Adipose tissue (tissue), 3 donors: Measurements from ENCODE around the gene SLC14A1. TPM values are rescaled to one million over a fixed set of nuclear protein-coding genes. Genes with fewer than 3 reads are reported as not detected.

ENCODE experiments used
- H3K27ac ChIP-seq: one replicate; pipeline ENCODE4 v1.5.1; 2013; ENCODE audit warnings: low read depth, low read length
- WGBS, 3 donors: extraction: QIAGEN DNeasy Blood & Tissue Kit; methylation state at CpG; one replicate each; pipeline ENCODE4 v1.1.7; 2013; 5-methylcytosine and 5-hydroxymethylcytosine counted together
- polyA plus RNA-seq, 3 donors: library from polyadenylated mRNA; stranded (reverse); fragments of 200-250 nt; gene quantifications; one replicate each; pipeline ENCODE4 v1.2.3, GENCODE V29; 2013
- donor health status: healthy with polysubstance abuse.
- donor health status: Bipolar disorder and iron deficiency.
- donor health status: healthy.

Gene SLC14A1
- polyA plus RNA-seq, result 1 to 10 TPM in 2 of 3 donors, under 1 TPM in 1; 0.40 to 2.7 (median 2.2) TPM

GRCh38 chr18:45723567-45724355, at the start of gene SLC14A1:
Gene SLC14A1, plus strand, starts transcription at chr18:45724181. Its CDS starts 6,140 bp downstream, at chr18:45730321.
- 35 to 55% (median 55%) methylated on average over 6 of the region's 6 CpGs for WGBS, 3 donors
- H3K27ac ChIP-seq, result no peak within 1 kb of the TSS

DNA sequence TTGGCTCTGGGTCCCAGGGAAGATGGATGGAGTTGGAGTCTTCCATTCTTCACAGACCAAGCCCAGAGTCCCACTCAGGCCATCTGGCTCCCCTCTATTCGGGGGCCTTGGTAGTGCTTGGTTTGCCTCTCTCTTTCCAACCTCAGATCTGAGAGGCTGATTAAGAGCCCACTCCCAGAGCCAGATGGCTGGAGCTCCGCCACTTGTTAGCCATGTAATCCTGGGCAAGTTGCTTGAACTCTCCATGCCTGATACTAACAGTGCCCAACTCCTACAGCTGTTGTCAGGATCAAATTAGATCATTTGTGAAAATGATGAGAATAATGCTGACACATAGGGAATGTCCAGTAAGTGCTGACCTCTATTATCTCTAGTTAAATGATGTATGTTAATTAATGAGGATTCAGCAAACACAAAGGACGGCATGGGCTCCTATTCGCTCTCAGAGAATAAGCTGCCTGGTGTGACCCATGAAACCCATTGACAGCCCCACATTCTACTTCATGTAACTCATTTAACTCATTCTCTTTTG, 46.6 kb upstream of the SLC14A1 start:
- WGBS, 3 donors, result 83 to 94% (median 87%) methylated on average over 4 of the region's 4 CpGs
- H3K27ac ChIP-seq, result no peak overlapping the region

GRCh38 chr18:45678441-45678840, 45.5 kb upstream of the SLC14A1 start:
- no peak overlapping the region for H3K27ac ChIP-seq
- WGBS, 3 donors, result 72 to 87% (median 82%) methylated on average over 4 of the region's 4 CpGs

DNA sequence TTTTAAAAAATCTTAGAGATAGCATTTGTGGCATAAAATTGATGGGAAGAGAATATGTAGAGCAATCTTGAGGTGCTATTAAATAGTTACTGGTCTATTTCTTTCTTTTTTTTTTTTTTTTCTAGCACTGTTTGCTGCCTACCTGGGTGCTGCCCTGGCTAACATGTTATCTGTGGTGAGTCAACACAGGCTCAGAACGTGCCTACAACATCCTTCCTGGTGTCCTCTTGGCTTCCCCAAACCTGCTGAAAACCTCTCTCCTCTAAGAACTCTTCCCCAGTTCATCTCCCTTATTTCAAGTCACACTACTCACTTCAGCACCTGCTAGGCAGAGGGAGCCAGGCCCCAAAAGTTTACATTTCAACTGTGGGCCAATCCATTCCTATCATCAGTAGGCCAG, 45.1 kb upstream of the SLC14A1 start:
- WGBS, 3 donors, result 16 to 37% (median 33%) methylated on average over 1 of the region's 1 CpG

GRCh38 chr18:45680066-45680690, 43.8 kb upstream of the SLC14A1 start:
- 74 to 77% (median 76%) methylated on average over 6 of the region's 6 CpGs for WGBS, 3 donors
- no peak overlapping the region for H3K27ac ChIP-seq

More for the DNA sequence above, 45.1 kb upstream of the SLC14A1 start:
- H3K27ac ChIP-seq, result no peak overlapping the region

GRCh38 chr18:45682181-45682580, 41.8 kb upstream of the SLC14A1 start:
- 70 to 82% (median 80%) methylated on average over 8 of the region's 8 CpGs for whole genome bisulfite sequencing, 3 donors
- H3K27ac ChIP-seq, result no peak overlapping the region

- WGBS, 3 donors, result 63 to 73% (median 67%) methylated on average over 5 of the region's 5 CpGs
Measured at GRCh38 chr18:45684341-45685115, 39.5 kb upstream of the SLC14A1 start.

GRCh38 chr18:45686891-45687611, 36.9 kb upstream of the SLC14A1 start:
- no peak overlapping the region for H3K27ac ChIP-seq
- 44 to 63% (median 54%) methylated on average over 7 of the region's 7 CpGs for WGBS, 3 donors

More at GRCh38 chr18:45684341-45685115, 39.5 kb upstream of the SLC14A1 start:
- H3K27ac ChIP-seq, result no peak overlapping the region

DNA sequence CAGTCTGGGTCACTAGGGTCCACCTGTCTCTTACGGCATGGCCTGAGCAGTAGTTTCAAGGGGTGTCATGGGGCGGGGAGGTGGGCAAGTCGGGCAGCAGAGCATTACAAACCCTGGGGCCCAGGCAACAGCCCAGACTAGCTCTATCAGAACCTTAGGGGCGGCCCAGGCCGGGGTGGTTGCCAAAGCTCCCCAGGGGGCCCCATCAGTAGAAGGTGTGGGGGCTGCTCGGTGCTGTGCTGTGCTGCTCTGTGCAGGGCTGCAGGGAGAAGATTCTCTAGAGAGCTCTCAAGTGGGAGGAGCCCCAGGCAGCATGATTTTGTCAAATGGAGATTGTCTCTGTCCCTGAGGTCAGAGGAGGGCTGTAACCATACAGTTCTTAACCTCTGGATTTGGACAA, 36.4 kb upstream of the SLC14A1 start:
- 35 to 57% (median 40%) methylated on average over 6 of the region's 6 CpGs for WGBS, 3 donors
- no peak overlapping the region for H3K27ac ChIP-seq

DNA sequence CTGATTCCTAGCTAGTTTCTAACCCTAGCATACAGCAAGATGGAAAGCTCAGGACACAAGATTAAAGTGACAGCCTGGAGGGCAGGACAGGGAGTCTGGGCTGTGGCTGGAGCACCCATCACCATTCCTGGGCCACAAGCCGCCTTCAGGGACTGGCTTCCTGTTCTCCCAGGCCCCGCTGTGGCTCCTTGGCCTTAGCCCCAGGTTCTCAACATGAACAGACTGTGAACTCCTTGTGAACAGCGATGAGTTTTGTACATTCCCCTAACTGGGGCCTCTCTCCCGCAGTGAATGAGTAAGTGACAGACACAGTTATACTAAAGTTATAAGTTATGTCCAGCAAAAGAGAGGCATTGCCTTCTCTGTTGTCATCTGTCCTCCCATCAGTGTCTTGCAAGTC, 35.9 kb upstream of the SLC14A1 start:
- WGBS, 3 donors, result 61 to 80% (median 69%) methylated on average over 4 of the region's 4 CpGs
- H3K27ac ChIP-seq, result no peak overlapping the region

DNA sequence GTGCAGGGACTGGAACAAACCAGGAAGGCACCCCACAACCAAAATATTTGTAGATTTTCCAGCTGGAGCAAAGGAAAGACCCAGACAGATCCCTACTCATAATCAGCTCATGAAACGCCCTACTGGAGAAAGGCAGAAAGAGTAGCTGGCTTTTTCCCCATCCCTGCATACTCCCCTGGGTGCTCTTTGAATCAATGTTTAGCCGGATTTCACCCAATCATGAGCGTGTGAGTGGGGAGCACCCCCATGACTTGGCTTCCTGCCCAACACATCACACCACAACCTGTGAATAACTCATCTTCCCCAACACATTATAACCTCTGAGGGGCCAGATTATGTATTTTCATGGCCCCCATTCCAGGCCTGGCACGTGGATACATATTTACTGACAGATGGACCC, 35.1 kb upstream of the SLC14A1 start:
- no peak overlapping the region for H3K27ac ChIP-seq
- 57 to 64% (median 60%) methylated on average over 4 of the region's 4 CpGs for WGBS, 3 donors

- H3K27ac ChIP-seq, result no peak overlapping the region
- 62 to 90% (median 78%) methylated on average over 4 of the region's 4 CpGs for WGBS, 3 donors
Measured at GRCh38 chr18:45689396-45689795, 34.6 kb upstream of the SLC14A1 start.

DNA sequence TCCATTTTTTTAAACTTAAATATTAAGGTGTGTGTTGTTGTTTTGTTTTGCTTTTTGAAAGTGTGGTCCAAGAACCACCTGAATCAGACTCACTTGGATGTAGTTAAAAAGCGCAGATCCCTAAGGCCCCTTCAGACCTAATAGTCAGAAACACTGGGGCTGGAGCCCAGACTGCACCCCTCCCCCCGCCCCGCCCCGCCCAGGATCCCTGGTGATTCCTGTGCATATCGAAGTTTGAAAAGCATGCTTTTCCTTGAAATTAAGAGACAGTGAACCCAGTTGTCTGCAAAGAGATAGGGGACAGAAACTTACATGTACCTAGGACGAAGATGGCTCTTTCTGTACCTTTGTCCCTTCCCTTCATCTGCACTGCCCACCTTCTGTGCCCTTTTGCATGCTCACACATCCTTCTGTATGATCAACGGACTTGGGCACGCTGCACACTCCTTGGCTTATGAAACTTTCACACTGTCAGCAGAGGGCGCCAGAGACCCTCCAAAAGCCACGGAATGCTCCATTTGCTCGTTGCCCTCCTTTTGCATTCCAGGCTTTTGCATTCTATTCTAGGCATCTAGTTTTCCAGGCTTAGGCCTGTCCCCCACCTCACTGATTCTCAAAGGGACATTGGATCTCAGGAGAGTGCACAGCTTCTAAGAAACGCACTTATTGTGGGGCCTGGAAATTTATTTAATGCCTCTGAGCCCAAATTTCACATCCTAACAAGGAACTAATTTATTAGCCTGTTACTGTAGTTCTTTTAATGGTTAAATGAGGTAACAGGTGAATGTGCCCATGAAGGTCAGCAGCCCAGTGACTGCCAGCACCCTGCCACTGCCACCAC, 32.8 kb upstream of the SLC14A1 start:
- no peak overlapping the region for H3K27ac ChIP-seq
- 14 to 16% (median 15%) methylated on average over 12 of the region's 12 CpGs for WGBS, 3 donors

- whole genome bisulfite sequencing, 3 donors, result 58 to 81% (median 77%) methylated on average over 7 of the region's 7 CpGs
- H3K27ac ChIP-seq, result no peak overlapping the region
Measured at GRCh38 chr18:45691816-45692179, 32.2 kb upstream of the SLC14A1 start.

GRCh38 chr18:45702708-45703265, 21.2 kb upstream of the SLC14A1 start:
- 73 to 95% (median 93%) methylated on average over 1 of the region's 1 CpG for WGBS, 3 donors
- no peak overlapping the region for H3K27ac ChIP-seq

- 79 to 88% (median 80%) methylated on average over 4 of the region's 4 CpGs for WGBS, 3 donors
- H3K27ac ChIP-seq, result no peak overlapping the region
Measured at GRCh38 chr18:45708831-45709230, 15.2 kb upstream of the SLC14A1 start.

- H3K27ac ChIP-seq, result no peak overlapping the region
Measured at GRCh38 chr18:45712061-45712460, 11.9 kb upstream of the SLC14A1 start.
